GM12892 (cell line): ENCODE data around the gene HDAC4.

Source experiments
- POLR2A ChIP-seq: IDR thresholded peaks from 2 replicates; pipeline ENCODE4 v1.6.1; 2011; ENCODE audit warnings: low read depth, low read length, control low read depth
- POLR2AphosphoS5 ChIP-seq: IDR thresholded peaks from 2 replicates; pipeline ENCODE4 v1.6.1; 2011; ENCODE audit warnings: low read depth, low read length, control low read depth
- TAF1 ChIP-seq: IDR thresholded peaks from 2 replicates; pipeline ENCODE4 v1.6.1; 2011; ENCODE audit warnings: low read depth, mild to moderate bottlenecking, control low read depth, low read length, borderline replicate concordance

GRCh38 chr2:239271882-239272281, 128.9 kb downstream of the HDAC4 start:
- TF ChIP-seq POLR2A (no peak), POLR2AphosphoS5 (no peak), TAF1 (no peak)
